Activated CD4-positive, alpha-beta T cell treated with anti-CD3 and anti-CD28 coated beads, Interleukin-2, amount 10 ng/mL, durations not matched to agents 24 days and 14 days (primary cell): ENCODE results near the gene TMEM115. TPM values are rescaled to one million over a fixed set of nuclear protein-coding genes. Genes with fewer than 3 reads are reported as not detected.
"Not testable (repeated sequence)": the region's sequence is repeated elsewhere in the genome, so short reads cannot be mapped to it uniquely, and the experiment has no call there.

Experiments
- DNase-seq: peaks from one replicate; pipeline ENCODE4 v3.0.0; 2022
- H3K27ac Mint-ChIP-seq: one replicate; pipeline ENCODE4 v1.8.0; 2022; ENCODE audit warnings: mild to moderate bottlenecking, mixed read lengths
- H3K27me3 Mint-ChIP-seq: one replicate; pipeline ENCODE4 v1.8.0; 2022; ENCODE audit warnings: mixed read lengths
- H3K36me3 Mint-ChIP-seq: one replicate; pipeline ENCODE4 v1.8.0; 2022; ENCODE audit warnings: low read depth, mild to moderate bottlenecking, mixed read lengths
- H3K4me1 Mint-ChIP-seq: one replicate; pipeline ENCODE4 v1.8.0; 2021; ENCODE audit warnings: mixed read lengths
- H3K4me3 Mint-ChIP-seq: one replicate; pipeline ENCODE4 v1.8.0; 2022; ENCODE audit warnings: mild to moderate bottlenecking, moderate library complexity, mixed read lengths
- H3K9me3 Mint-ChIP-seq: one replicate; pipeline ENCODE4 v1.8.0; 2021; ENCODE audit warnings: mixed read lengths
- intact Hi-C: fragments of 100-400 bp; cut with micrococcal nuclease; formaldehyde crosslinking; loops from one replicate; pipeline ENCODE4 v1.15.1; 2023
- total RNA-seq: library from RNA; stranded (reverse); gene quantifications from 2 replicates; pipeline ENCODE4 v1.2.3, GENCODE V29; 2022

TMEM115 gene
- total RNA-seq, 1 donor from 2014 or later = 20.3 TPM

GRCh38 chr3:50319181-50319893 lies 40.0 kb downstream of the TMEM115 start:
- Mint-ChIP-seq H3K4me1 (peaks cover 30% of the 10 kb centered on the region), H3K36me3 (peaks cover 20% of the 10 kb centered on the region), H3K27ac (no peak overlapping the region), H3K27me3 (no peaks in the 10 kb centered on the region), H3K4me3 (peak overlapping the region; percentile 4), H3K9me3 (no peaks in the 10 kb centered on the region)
- no peak for DNase-seq
- intact Hi-C loops = no loop called here

GRCh38 chr3:50318615-50319014 lies 40.7 kb downstream of the TMEM115 start:
- H3K27ac Mint-ChIP-seq = peak overlapping the region; percentile 53
- DNase-seq = no peak
- peaks cover 30% of the 10 kb centered on the region for H3K4me1 Mint-ChIP-seq
- H3K36me3 Mint-ChIP-seq = peaks cover 21% of the 10 kb centered on the region
- H3K27me3 Mint-ChIP-seq = no peaks in the 10 kb centered on the region
- peak overlapping the region; percentile 39 for H3K4me3 Mint-ChIP-seq
- H3K9me3 Mint-ChIP-seq = no peaks in the 10 kb centered on the region
- intact Hi-C loops = no loop called here

GRCh38 chr3:50318163-50318562 lies 41.2 kb downstream of the TMEM115 start:
- no peak overlapping the region for H3K27ac Mint-ChIP-seq
- H3K9me3 Mint-ChIP-seq = no peaks in the 10 kb centered on the region
- H3K4me3 Mint-ChIP-seq = no peak overlapping the region
- no peaks in the 10 kb centered on the region for H3K27me3 Mint-ChIP-seq
- DNase-seq = no peak
- peaks cover 21% of the 10 kb centered on the region for H3K36me3 Mint-ChIP-seq
- intact Hi-C loops = no loop called here
- peaks cover 30% of the 10 kb centered on the region for H3K4me1 Mint-ChIP-seq

GRCh38 chr3:50317300-50317699 lies 42.0 kb downstream of the TMEM115 start:
- Mint-ChIP-seq H3K27ac (no peak overlapping the region), H3K36me3 (peaks cover 21% of the 10 kb centered on the region), H3K9me3 (no peaks in the 10 kb centered on the region), H3K4me1 (peaks cover 29% of the 10 kb centered on the region), H3K4me3 (no peak overlapping the region), H3K27me3 (no peaks in the 10 kb centered on the region)
- intact Hi-C loops = no loop called here
- DNase-seq = no peak

GRCh38 chr3:50316657-50317242 lies 42.6 kb downstream of the TMEM115 start:
- intact Hi-C loops = no loop called here
- peak; percentile 77 for DNase-seq
- Mint-ChIP-seq H3K4me1 (peaks cover 28% of the 10 kb centered on the region), H3K4me3 (peak overlapping the region; percentile 36), H3K27me3 (no peaks in the 10 kb centered on the region), H3K36me3 (peaks cover 21% of the 10 kb centered on the region), H3K27ac (peak overlapping the region; percentile 2), H3K9me3 (no peaks in the 10 kb centered on the region)

GRCh38 chr3:50314816-50315215 lies 44.5 kb downstream of the TMEM115 start:
- Mint-ChIP-seq H3K27me3 (no peaks in the 10 kb centered on the region), H3K27ac (no peak overlapping the region), H3K36me3 (peaks cover 22% of the 10 kb centered on the region), H3K4me3 (no peak overlapping the region), H3K4me1 (peaks cover 20% of the 10 kb centered on the region), H3K9me3 (no peaks in the 10 kb centered on the region)
- DNase-seq = no peak
- intact Hi-C loops = no loop called here

- no peak for DNase-seq
- Mint-ChIP-seq H3K9me3 (no peaks in the 10 kb centered on the region), H3K4me3 (no peak overlapping the region), H3K27ac (peak overlapping the region; percentile 72), H3K4me1 (peaks cover 20% of the 10 kb centered on the region), H3K36me3 (peaks cover 23% of the 10 kb centered on the region), H3K27me3 (no peaks in the 10 kb centered on the region)
- intact Hi-C loops = no loop called here
These were observed 45.0 kb downstream of the TMEM115 start for GRCh38 chr3:50314342-50314741.

GRCh38 chr3:50312041-50312440 lies 47.3 kb downstream of the TMEM115 start:
- H3K4me3 Mint-ChIP-seq, H3K27me3 Mint-ChIP-seq, intact Hi-C loops, DNase-seq, H3K9me3 Mint-ChIP-seq, H3K27ac Mint-ChIP-seq: not testable (repeated sequence)
- peaks cover 13% of the 10 kb centered on the region for H3K36me3 Mint-ChIP-seq
- peaks cover 13% of the 10 kb centered on the region for H3K4me1 Mint-ChIP-seq

Other genes with a start within 250 kb of the TMEM115 start
- gene SEMA3F, start 204.2 kb downstream of the TMEM115 start, total RNA-seq = 0.14 and 0.31 TPM in 2 replicates
- gene GNAT1, start 167.9 kb downstream of the TMEM115 start, total RNA-seq = not detected in 2 replicates
- not detected in 2 replicates for gene SLC38A3, start 154.2 kb downstream of the TMEM115 start, total RNA-seq
- gene GNAI2, start 123.3 kb downstream of the TMEM115 start, total RNA-seq = 225 and 232 TPM in 2 replicates
- 0.45 and 0.82 TPM in 2 replicates for gene SEMA3B, start 90.4 kb downstream of the TMEM115 start, total RNA-seq
- gene LSMEM2, start 80.4 kb downstream of the TMEM115 start, total RNA-seq = not detected in 2 replicates
- gene IFRD2, start 67.1 kb downstream of the TMEM115 start, total RNA-seq = 231 and 233 TPM in 2 replicates
- gene HYAL3, start 60.1 kb downstream of the TMEM115 start, total RNA-seq = 7.1 and 7.3 TPM in 2 replicates
- 17.3 and 20.0 TPM in 2 replicates for gene NAA80, start 60.1 kb downstream of the TMEM115 start, total RNA-seq
- gene HYAL1, start 55.9 kb downstream of the TMEM115 start, total RNA-seq = 0.28 and 0.50 TPM in 2 replicates
- gene HYAL2, start 36.8 kb downstream of the TMEM115 start, total RNA-seq = 14.4 and 16.3 TPM in 2 replicates
- 24.4 and 25.0 TPM in 2 replicates for gene TUSC2, start 31.3 kb downstream of the TMEM115 start, total RNA-seq
- gene RASSF1, start 18.7 kb downstream of the TMEM115 start, total RNA-seq = 68.3 and 68.8 TPM in 2 replicates
- 1.2 and 1.3 TPM in 2 replicates for gene ZMYND10, start 13.8 kb downstream of the TMEM115 start, total RNA-seq
- gene NPRL2, start 8.7 kb downstream of the TMEM115 start, total RNA-seq = 38.1 and 43.0 TPM in 2 replicates
- gene CYB561D2, start 8.7 kb downstream of the TMEM115 start, total RNA-seq = 23.9 and 27.0 TPM in 2 replicates
- 0.23 and 0.62 TPM in 2 replicates for gene CACNA2D2, start 144.1 kb upstream of the TMEM115 start, total RNA-seq
- gene C3orf18, start 208.2 kb upstream of the TMEM115 start, total RNA-seq = 32.6 and 35.4 TPM in 2 replicates
- 62.9 and 66.0 TPM in 2 replicates for gene HEMK1, start 210.0 kb upstream of the TMEM115 start, total RNA-seq